Measurements from ENCODE around the gene ARL5B. TPM values are rescaled to one million over a fixed set of nuclear protein-coding genes. Genes with fewer than 3 reads are reported as not detected.

ARL5B gene
- total RNA-seq, 1 experiment from 2014 or later = 8.1 TPM

- Histone ChIP-seq H3K4me1 (ENCODE audit: insufficient read depth, low read length) (no peaks in the 10 kb centered on the region), H4K20me1 (ENCODE audit: low read length) (no peaks in the 10 kb centered on the region), H3K9ac (ENCODE audit: low read length) (peak overlapping the region; percentile 83), H3K36me3 (ENCODE audit: low read depth, low read length) (no peaks in the 10 kb centered on the region; the same call in 1 of the 2 replicates), H3K9me2 (replicated peaks; ENCODE audit: low read length) (no peaks in the 10 kb centered on the region), H3K27ac (ENCODE audit: low read length) (no peak overlapping the region), H3F3A (ENCODE audit: low read length, unreplicated experiment) (no peaks in the 10 kb centered on the region), H3K4me2 (ENCODE audit: low read length) (peak overlapping the region; percentile 79), H3K27me3 (ENCODE audit: low read length) (no peaks in the 10 kb centered on the region), H3K79me2 (ENCODE audit: low read length) (peaks cover 35% of the 10 kb centered on the region), H3K9me3 (ENCODE audit: low read length) (no peaks in the 10 kb centered on the region), H3K4me3 (ENCODE audit: low read length) (peak overlapping the region; percentile 75), H2AFZ (ENCODE audit: low read length) (0 out of 2 replicates have a peak overlapping the region, but pooled peaks have one; percentile 46)
- BruUV-seq (replicated peaks) = no TSS peak
- DNase-seq (no peak), ATAC-seq (no peak)
- TF ChIP-seq CTCF (conservative IDR thresholded peaks at IDR 0.05; ENCODE audit: low read depth, low read length) (no peak), EZH2 (IDR thresholded peaks at IDR 0.05; ENCODE audit: low read length, unreplicated experiment) (no peak)
- ChIA-PET CTCF (no interaction called here), POLR2A (ENCODE audit: unreplicated experiment) (no interaction called here)
- intact Hi-C loops (cut with micrococcal nuclease) = no loop called here
Observed at GRCh38 chr10:18649364-18649959, 9.8 kb upstream of the ARL5B start.

GRCh38 chr10:18650404-18650997, 8.7 kb upstream of the ARL5B start:
- H3K9me3 ChIP-seq (ENCODE audit: low read length) = no peaks in the 10 kb centered on the region
- TF ChIP-seq CTCF (conservative IDR thresholded peaks at IDR 0.05; ENCODE audit: low read depth, low read length) = no peak
- TF ChIP-seq EZH2phosphoT487 (IDR thresholded peaks at IDR 0.05; ENCODE audit: borderline replicate concordance, low read length) = no peak
- TF ChIP-seq EZH2 (IDR thresholded peaks at IDR 0.05; ENCODE audit: low read length, unreplicated experiment) = no peak
- no peak for ATAC-seq
- peak overlapping the region; percentile 93 for H2AFZ ChIP-seq (ENCODE audit: low read length)
- peak overlapping the region; percentile 75 for H3K4me3 ChIP-seq (ENCODE audit: low read length)
- no peaks in the 10 kb centered on the region for H3K9me2 ChIP-seq (replicated peaks; ENCODE audit: low read length)
- H3K27me3 ChIP-seq (ENCODE audit: low read length) = no peaks in the 10 kb centered on the region
- peaks cover 35% of the 10 kb centered on the region for H3K79me2 ChIP-seq (ENCODE audit: low read length)
- BruUV-seq (replicated peaks) = no TSS peak
- intact Hi-C loops (cut with micrococcal nuclease) = loop anchor here (2.0 kb wide), 1 partner anchor 40 kb away; no protein-coding TSS in a partner anchor
- H3K4me1 ChIP-seq (ENCODE audit: insufficient read depth, low read length) = no peaks in the 10 kb centered on the region
- no peak for DNase-seq
- peak overlapping the region; percentile 67 for H3K27ac ChIP-seq (ENCODE audit: low read length)
- H3K36me3 ChIP-seq (ENCODE audit: low read depth, low read length) = no peaks in the 10 kb centered on the region; the same call in 1 of the 2 replicates
- POLR2A ChIA-PET (ENCODE audit: unreplicated experiment) = interaction anchor here (0.5 kb wide), 1 partner anchor 8 kb away, joined by 7 read pairs; no protein-coding TSS in a partner anchor
- CTCF ChIA-PET = no interaction called here
- no peaks in the 10 kb centered on the region for H4K20me1 ChIP-seq (ENCODE audit: low read length)
- peak overlapping the region; percentile 79 for H3K4me2 ChIP-seq (ENCODE audit: low read length)
- peak overlapping the region; percentile 83 for H3K9ac ChIP-seq (ENCODE audit: low read length)
- no peaks in the 10 kb centered on the region for H3F3A ChIP-seq (ENCODE audit: low read length, unreplicated experiment)

Data from PC-3 (cell line).